GM12874 (cell line): Measurements from ENCODE around the gene GPR22.

Experiments used
- CTCF ChIP-seq: IDR thresholded peaks from 2 replicates; pipeline ENCODE4 v1.5.1; 2011; ENCODE audit warnings: low read depth, mild to moderate bottlenecking, control low read depth, low read length, moderate library complexity; ENCODE audit not compliant: insufficient read depth

The GPR22 gene

GRCh38 chr7:107463139-107464078 lies 6.4 kb upstream of the GPR22 start:
- peak; percentile 58; the same call in 1 of the 2 replicates for TF ChIP-seq CTCF

- TF ChIP-seq CTCF = no peak
Observed at GRCh38 chr7:107464666-107465226, 5.1 kb upstream of the GPR22 start.

GRCh38 chr7:107467972-107468371 lies 1.9 kb upstream of the GPR22 start:
- no peak for TF ChIP-seq CTCF

- no peak for TF ChIP-seq CTCF
Observed at GRCh38 chr7:107468824-107469223, 1.0 kb upstream of the GPR22 start.

- TF ChIP-seq CTCF = no peak
Observed at GRCh38 chr7:107471292-107472070, 1.6 kb downstream of the GPR22 start.

- TF ChIP-seq CTCF = no peak
Observed at GRCh38 chr7:107472116-107472515, 2.3 kb downstream of the GPR22 start.

GRCh38 chr7:107474104-107474521 lies 4.3 kb downstream of the GPR22 start:
- no peak for TF ChIP-seq CTCF
